ENCODE results near the gene CACNA1S.

DNA sequence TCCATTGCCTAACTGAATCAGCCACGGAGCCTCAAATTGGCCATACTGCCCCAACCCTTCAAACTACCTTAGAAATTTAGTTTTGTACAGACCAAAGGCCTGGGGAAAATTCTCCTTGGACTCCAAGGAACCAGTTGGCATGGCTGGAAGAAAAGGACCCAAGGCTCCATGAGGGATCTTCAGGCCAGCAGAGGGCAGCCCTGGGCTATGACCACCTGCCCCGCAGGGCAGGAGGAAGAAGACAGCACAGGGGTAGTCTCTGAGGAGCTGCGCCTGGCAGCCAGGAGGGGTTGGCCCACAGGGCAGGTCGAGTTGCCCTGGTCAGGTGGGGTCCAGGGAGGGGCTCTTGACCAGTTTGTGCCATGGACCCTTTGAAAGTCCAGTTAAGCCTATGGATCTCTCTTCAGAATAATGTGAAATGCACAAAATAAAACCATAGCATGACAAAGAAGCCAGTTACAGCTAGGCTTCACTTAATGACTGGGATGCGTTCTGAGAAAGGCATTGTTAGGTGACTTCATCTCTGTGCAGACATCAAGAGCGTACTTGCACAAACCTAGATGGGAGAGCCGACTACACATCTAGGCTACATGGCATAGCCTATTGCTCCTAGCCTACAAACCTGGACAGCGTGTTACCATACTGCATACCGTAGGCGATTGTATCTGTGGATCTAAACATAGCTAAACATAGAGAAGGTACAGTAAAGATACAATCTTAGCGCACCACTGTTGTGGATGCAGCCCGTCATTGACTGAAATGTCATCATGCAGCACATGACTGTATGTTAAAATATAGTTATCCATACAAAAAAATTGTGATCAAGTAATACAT is 26.1 kb downstream of the CACNA1S start:
- TF ChIP-seq, protein P1, sequence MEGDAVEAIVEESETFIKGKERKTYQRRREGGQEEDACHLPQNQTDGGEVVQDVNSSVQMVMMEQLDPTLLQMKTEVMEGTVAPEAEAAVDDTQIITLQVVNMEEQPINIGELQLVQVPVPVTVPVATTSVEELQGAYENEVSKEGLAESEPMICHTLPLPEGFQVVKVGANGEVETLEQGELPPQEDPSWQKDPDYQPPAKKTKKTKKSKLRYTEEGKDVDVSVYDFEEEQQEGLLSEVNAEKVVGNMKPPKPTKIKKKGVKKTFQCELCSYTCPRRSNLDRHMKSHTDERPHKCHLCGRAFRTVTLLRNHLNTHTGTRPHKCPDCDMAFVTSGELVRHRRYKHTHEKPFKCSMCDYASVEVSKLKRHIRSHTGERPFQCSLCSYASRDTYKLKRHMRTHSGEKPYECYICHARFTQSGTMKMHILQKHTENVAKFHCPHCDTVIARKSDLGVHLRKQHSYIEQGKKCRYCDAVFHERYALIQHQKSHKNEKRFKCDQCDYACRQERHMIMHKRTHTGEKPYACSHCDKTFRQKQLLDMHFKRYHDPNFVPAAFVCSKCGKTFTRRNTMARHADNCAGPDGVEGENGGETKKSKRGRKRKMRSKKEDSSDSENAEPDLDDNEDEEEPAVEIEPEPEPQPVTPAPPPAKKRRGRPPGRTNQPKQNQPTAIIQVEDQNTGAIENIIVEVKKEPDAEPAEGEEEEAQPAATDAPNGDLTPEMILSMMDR (IDR thresholded peaks at IDR 0.05; ENCODE audit: insufficient read depth, low read length, poor library complexity, severe bottlenecking), result peak; percentile 50
- TF ChIP-seq EZH2phosphoT487 (conservative IDR thresholded peaks at IDR 0.05; ENCODE audit: low read length), result no peak
